Astrocyte (in vitro differentiated cells and primary cell): ENCODE data around the gene GNB2. TPM values are rescaled to one million over a fixed set of nuclear protein-coding genes. Genes with fewer than 3 reads are reported as not detected.

ENCODE experiments used
- DNase-seq: peaks from one replicate; pipeline ENCODE4 v3.0.0-alpha.2; 2010; ENCODE audit warnings: low read depth
- FAIRE-seq: peaks from 2 replicates; lab custom pipeline; 2011; peaks lifted over from hg19 to GRCh38; lab: Jason Lieb, UNC
- H2AFZ ChIP-seq: 2 replicates; pipeline ENCODE4 v1.6.0; 2012; ENCODE audit warnings: low read depth, low read length, inconsistent platforms
- H3K27ac ChIP-seq: 2 replicates; pipeline ENCODE4 v1.5.1; 2011; ENCODE audit warnings: low read depth, low read length, inconsistent platforms
- H3K27me3 ChIP-seq: 2 replicates; pipeline ENCODE4 v1.6.0; 2011; ENCODE audit warnings: low read length, inconsistent platforms; ENCODE audit not compliant: insufficient read depth
- H3K36me3 ChIP-seq: 2 replicates; pipeline ENCODE4 v1.5.1; 2011; ENCODE audit warnings: low read length, inconsistent platforms; ENCODE audit not compliant: insufficient read depth
- H3K4me1 ChIP-seq: 2 replicates; pipeline ENCODE4 v1.5.1; 2011; ENCODE audit warnings: low read length, inconsistent platforms; ENCODE audit not compliant: insufficient read depth
- H3K4me2 ChIP-seq: 2 replicates; pipeline ENCODE4 v1.6.0; 2012; ENCODE audit warnings: low read length, inconsistent platforms
- H3K4me3 ChIP-seq: 2 replicates; pipeline ENCODE4 v1.5.1; 2011; ENCODE audit warnings: low read depth, mild to moderate bottlenecking, low read length, inconsistent platforms; ENCODE audit not compliant: insufficient read depth
- H3K79me2 ChIP-seq: 2 replicates; pipeline ENCODE4 v1.6.0; 2012; ENCODE audit warnings: mild to moderate bottlenecking, low read length, inconsistent platforms; ENCODE audit not compliant: insufficient read depth
- H3K9ac ChIP-seq: 2 replicates; pipeline ENCODE4 v1.6.0; 2012; ENCODE audit warnings: mild to moderate bottlenecking, low read length, inconsistent platforms
- H3K9me3 ChIP-seq: 2 replicates; pipeline ENCODE4 v1.5.1; 2012; ENCODE audit warnings: low read depth, mild to moderate bottlenecking, low read length, inconsistent platforms; ENCODE audit not compliant: insufficient read depth
- H4K20me1 ChIP-seq: 2 replicates; pipeline ENCODE4 v1.6.0; 2012; ENCODE audit warnings: low read length, inconsistent platforms; ENCODE audit not compliant: insufficient read depth
- H3K27ac Mint-ChIP-seq: one replicate; pipeline ENCODE4 v1.8.0; 2021; ENCODE audit warnings: mild to moderate bottlenecking, mixed read lengths; ENCODE audit not compliant: unreplicated experiment
- H3K27me3 Mint-ChIP-seq: one replicate; pipeline ENCODE4 v1.8.0; 2021; ENCODE audit warnings: low read depth, mixed read lengths; ENCODE audit not compliant: unreplicated experiment
- H3K36me3 Mint-ChIP-seq: one replicate; pipeline ENCODE4 v1.8.0; 2021; ENCODE audit warnings: low read depth, mixed read lengths; ENCODE audit not compliant: unreplicated experiment
- H3K4me1 Mint-ChIP-seq: one replicate; pipeline ENCODE4 v1.8.0; 2021; ENCODE audit warnings: low read depth, mixed read lengths; ENCODE audit not compliant: unreplicated experiment
- H3K4me3 Mint-ChIP-seq: one replicate; pipeline ENCODE4 v1.8.0; 2021; ENCODE audit warnings: mild to moderate bottlenecking, moderate library complexity, mixed read lengths; ENCODE audit not compliant: unreplicated experiment
- H3K9me3 Mint-ChIP-seq: one replicate; pipeline ENCODE4 v1.8.0; 2021; ENCODE audit warnings: mild to moderate bottlenecking, mixed read lengths; ENCODE audit not compliant: unreplicated experiment
- CTCF ChIP-seq: IDR thresholded peaks from 2 replicates; pipeline ENCODE4 v1.5.1; 2011; ENCODE audit warnings: low read depth, mild to moderate bottlenecking, inconsistent platforms, low read length, moderate library complexity; ENCODE audit not compliant: insufficient read depth
- EZH2 ChIP-seq: IDR thresholded peaks from 2 replicates; pipeline ENCODE4 v1.6.1; 2012; ENCODE audit warnings: mild to moderate bottlenecking, low read length, inconsistent platforms; ENCODE audit not compliant: insufficient read depth
- total RNA-seq: library from RNA; stranded (reverse); gene quantifications from 2 replicates; pipeline ENCODE4 v1.2.1, GENCODE V29; 2021

GNB2 gene
- total RNA-seq, 1 donor from 2014 or later: 274 TPM

GRCh38 chr7:100641860-100642533 is 31.5 kb upstream of the GNB2 start:
- Mint-ChIP-seq H3K9me3 (no peaks in the 10 kb centered on the region), H3K27me3 (peaks cover 29% of the 10 kb centered on the region), H3K27ac (no peak overlapping the region), H3K4me1 (no peaks in the 10 kb centered on the region), H3K4me3 (no peak overlapping the region), H3K36me3 (no peaks in the 10 kb centered on the region)
- TF ChIP-seq CTCF (no peak), EZH2 (no peak)
- H3K9me3 ChIP-seq: no peaks in the 10 kb centered on the region
- FAIRE-seq (no peak), DNase-seq (no peak)
- H3K4me2 ChIP-seq: no peak overlapping the region
- H3K4me1 ChIP-seq: no peaks in the 10 kb centered on the region
- H3K27ac ChIP-seq: no peak overlapping the region
- no peaks in the 10 kb centered on the region for H3K79me2 ChIP-seq
- no peaks in the 10 kb centered on the region for H4K20me1 ChIP-seq
- H2AFZ ChIP-seq: no peak overlapping the region
- no peak overlapping the region for H3K9ac ChIP-seq
- H3K36me3 ChIP-seq: no peaks in the 10 kb centered on the region
- H3K27me3 ChIP-seq: peaks cover 10% of the 10 kb centered on the region
- H3K4me3 ChIP-seq: no peak overlapping the region

DNA sequence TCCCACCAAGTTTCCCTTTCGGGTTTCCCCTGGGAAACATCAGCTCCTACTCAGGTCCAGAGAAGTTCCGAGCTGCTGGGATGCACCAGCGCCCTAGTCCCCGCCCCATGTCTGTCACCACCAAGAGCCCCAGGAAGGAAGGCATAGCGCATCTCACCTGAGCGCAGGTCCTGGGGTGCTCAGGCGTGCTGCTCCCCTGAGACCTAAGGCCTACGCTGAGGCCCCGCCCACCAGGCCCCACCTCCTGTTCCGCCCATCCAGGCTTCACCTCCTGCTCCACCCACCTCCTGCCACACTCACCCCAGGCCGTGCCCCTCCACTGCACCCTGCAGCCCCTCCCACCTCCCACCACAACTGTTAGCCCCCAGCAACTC is 31.0 kb upstream of the GNB2 start:
- Histone ChIP-seq H3K27me3 (peaks cover 10% of the 10 kb centered on the region), H3K4me3 (no peak overlapping the region), H3K9me3 (no peaks in the 10 kb centered on the region), H3K27ac (no peak overlapping the region), H3K4me2 (no peak overlapping the region), H4K20me1 (no peaks in the 10 kb centered on the region), H3K9ac (no peak overlapping the region), H2AFZ (no peak overlapping the region), H3K79me2 (no peaks in the 10 kb centered on the region), H3K36me3 (no peaks in the 10 kb centered on the region), H3K4me1 (no peaks in the 10 kb centered on the region)
- Mint-ChIP-seq H3K27me3 (peaks cover 32% of the 10 kb centered on the region), H3K4me3 (no peak overlapping the region), H3K9me3 (no peaks in the 10 kb centered on the region), H3K4me1 (no peaks in the 10 kb centered on the region), H3K27ac (no peak overlapping the region), H3K36me3 (no peaks in the 10 kb centered on the region)
- FAIRE-seq (no peak), DNase-seq (no peak)
- TF ChIP-seq EZH2: no peak
- no peak for TF ChIP-seq CTCF

- DNase-seq (no peak), FAIRE-seq (no peak)
- TF ChIP-seq EZH2 (no peak), CTCF (no peak)
- Mint-ChIP-seq H3K4me3 (no peak overlapping the region), H3K36me3 (no peaks in the 10 kb centered on the region), H3K27me3 (peaks cover 40% of the 10 kb centered on the region), H3K4me1 (no peaks in the 10 kb centered on the region), H3K27ac (no peak overlapping the region), H3K9me3 (no peaks in the 10 kb centered on the region)
- Histone ChIP-seq H2AFZ (no peak overlapping the region), H3K9ac (no peak overlapping the region), H3K27ac (no peak overlapping the region), H3K36me3 (no peaks in the 10 kb centered on the region), H3K4me2 (no peak overlapping the region), H3K27me3 (peaks cover 5% of the 10 kb centered on the region), H3K4me3 (no peak overlapping the region), H3K9me3 (no peaks in the 10 kb centered on the region), H3K79me2 (no peaks in the 10 kb centered on the region), H3K4me1 (no peaks in the 10 kb centered on the region), H4K20me1 (no peaks in the 10 kb centered on the region)
Observed at GRCh38 chr7:100649826-100650565, 23.5 kb upstream of the GNB2 start.
